Keratinocyte (primary cell): ENCODE results near the gene BRIP1. TPM values are rescaled to one million over a fixed set of nuclear protein-coding genes. Genes with fewer than 3 reads are reported as not detected.

Experiments used
- DNase-seq: peaks from one replicate; pipeline ENCODE4 v3.0.0-alpha.2; 2011; ENCODE audit warnings: low read depth, missing footprints, low spot score
- FAIRE-seq: peaks from 2 replicates; lab custom pipeline; 2011; peaks lifted over from hg19 to GRCh38; lab: Jason Lieb, UNC
- H2AFZ ChIP-seq: 2 replicates; pipeline ENCODE4 v1.6.0; 2012; ENCODE audit warnings: low read length, control low read depth, inconsistent platforms; ENCODE audit not compliant: control insufficient read depth
- H3K27ac ChIP-seq: 2 replicates; pipeline ENCODE4 v1.5.1; 2011; ENCODE audit warnings: low read length; ENCODE audit not compliant: control insufficient read depth, insufficient read depth
- H3K27me3 ChIP-seq: 3 replicates; pipeline ENCODE4 v1.6.0; 2011; ENCODE audit warnings: low read length; ENCODE audit not compliant: control insufficient read depth, insufficient read depth; ENCODE audit errors: extremely low read depth
- H3K36me3 ChIP-seq, 2 experiments: 2 replicates in 1 of 2; 3 replicates in 1 of 2; pipeline ENCODE4 v1.5.1; 2011; ENCODE audit warnings: low read length in 2 of 2, mild to moderate bottlenecking in 1 of 2; ENCODE audit not compliant: control insufficient read depth in 2 of 2, insufficient read depth in 2 of 2; ENCODE audit errors: extremely low read depth in 1 of 2
- H3K4me1 ChIP-seq: 3 replicates; pipeline ENCODE4 v1.5.1; 2011; ENCODE audit warnings: low read length; ENCODE audit not compliant: control insufficient read depth, insufficient read depth; ENCODE audit errors: extremely low read depth
- H3K4me2 ChIP-seq: 3 replicates; pipeline ENCODE4 v1.6.0; 2011; ENCODE audit warnings: low read depth, low read length; ENCODE audit not compliant: control insufficient read depth, insufficient read depth; ENCODE audit errors: extremely low read depth
- H3K4me3 ChIP-seq, 3 experiments: fragments of 200-600 bp in 1 of 3; sonication (generic) in 1 of 3; 2 replicates in 2 of 3; 3 replicates in 1 of 3; pipeline ENCODE4 v1.5.1; 2011 to 2016; ENCODE audit warnings: low read length in 3 of 3, mild to moderate bottlenecking in 3 of 3, control low read depth in 2 of 3, inconsistent platforms in 1 of 3, low read depth in 1 of 3, mixed read lengths in 1 of 3, mixed run types in 1 of 3, moderate library complexity in 1 of 3; ENCODE audit not compliant: control insufficient read depth in 2 of 3, insufficient read depth in 2 of 3; ENCODE audit errors: extremely low read depth in 1 of 3
- H3K79me2 ChIP-seq: 2 replicates; pipeline ENCODE4 v1.6.0; 2012; ENCODE audit warnings: low read length; ENCODE audit not compliant: control insufficient read depth, insufficient read depth
- H3K9ac ChIP-seq: 3 replicates; pipeline ENCODE4 v1.6.0; 2011; ENCODE audit warnings: low read length; ENCODE audit not compliant: control insufficient read depth, insufficient read depth; ENCODE audit errors: extremely low read depth
- H3K9me1 ChIP-seq: 3 replicates; pipeline ENCODE4 v1.6.0; 2011; ENCODE audit warnings: low read length; ENCODE audit not compliant: control insufficient read depth, insufficient read depth; ENCODE audit errors: extremely low read depth
- H3K9me3 ChIP-seq: 2 replicates; pipeline ENCODE4 v1.5.1; 2012; ENCODE audit warnings: low read depth, low read length; ENCODE audit not compliant: control insufficient read depth
- H4K20me1 ChIP-seq: 3 replicates; pipeline ENCODE4 v1.6.0; 2011; ENCODE audit warnings: low read length; ENCODE audit not compliant: control insufficient read depth, insufficient read depth; ENCODE audit errors: extremely low read depth
- EZH2 ChIP-seq: IDR thresholded peaks from one replicate; pipeline ENCODE4 v1.6.1; 2012; ENCODE audit warnings: inconsistent platforms, mild to moderate bottlenecking, low read length, moderate library complexity
- dilution Hi-C: fragments of 300-500 bp; cut with MboI; formaldehyde crosslinking; loops from one replicate; pipeline ENCODE4 v1.7.0; 2020; ENCODE audit warnings: low sequenced_read_pairs; ENCODE audit not compliant: extremely low pct_ligation_motif_present
- polyA plus RNA-seq, 5 experiments: library from polyadenylated mRNA; depleted of rRNA in 3 of 5; stranded (reverse) in 3 of 5; stranded (forward) in 1 of 5; unstranded in 1 of 5; fragments of >200 nt; gene quantifications; 1 replicate in 1 of 5; 2 replicates in 3 of 5; 3 replicates in 1 of 5; pipeline versions ENCODE4 v1.2.1 to v1.2.3, GENCODE V29; 2011 to 2012; ENCODE audit warnings: missing spikeins in 2 of 5, low read depth in 1 of 5, low replicate concordance in 1 of 5
- TF ChIP-seq, protein P1 (sequence below), 3 experiments: IDR thresholded peaks in 1 of 3; conservative IDR thresholded peaks in 1 of 3; optimal IDR thresholded peaks in 1 of 3; 2 replicates in 2 of 3; 3 replicates in 1 of 3; pipeline versions ENCODE3 to v1.5.1; 2011; ENCODE audit warnings: low read length in 3 of 3, mild to moderate bottlenecking in 3 of 3, moderate library complexity in 2 of 3, control low read depth in 1 of 3, inconsistent platforms in 1 of 3; ENCODE audit not compliant: insufficient read depth in 2 of 3; ENCODE audit errors: extremely low read depth in 1 of 3

BRIP1 gene
- polyA plus RNA-seq, 1 donor (not counting 4 experiments of a cell fraction or from before 2014, with no cell fraction given), result 4.0 TPM

- Histone ChIP-seq H3K4me2 (no peak overlapping the region), H3K9ac (no peak overlapping the region), H3K27ac (no peak overlapping the region), H3K4me1 (no peaks in the 10 kb centered on the region), H3K9me1 (no peaks in the 10 kb centered on the region), H2AFZ (no peak overlapping the region), H3K27me3 (no peaks in the 10 kb centered on the region), H4K20me1 (no peaks in the 10 kb centered on the region), H3K4me3 (no peak overlapping the region), H3K79me2 (no peaks in the 10 kb centered on the region), H3K36me3 (no peaks in the 10 kb centered on the region), H3K9me3 (no peaks in the 10 kb centered on the region)
- dilution Hi-C loops, result no loop called here
- no peak for TF ChIP-seq EZH2
- TF ChIP-seq, protein P1, sequence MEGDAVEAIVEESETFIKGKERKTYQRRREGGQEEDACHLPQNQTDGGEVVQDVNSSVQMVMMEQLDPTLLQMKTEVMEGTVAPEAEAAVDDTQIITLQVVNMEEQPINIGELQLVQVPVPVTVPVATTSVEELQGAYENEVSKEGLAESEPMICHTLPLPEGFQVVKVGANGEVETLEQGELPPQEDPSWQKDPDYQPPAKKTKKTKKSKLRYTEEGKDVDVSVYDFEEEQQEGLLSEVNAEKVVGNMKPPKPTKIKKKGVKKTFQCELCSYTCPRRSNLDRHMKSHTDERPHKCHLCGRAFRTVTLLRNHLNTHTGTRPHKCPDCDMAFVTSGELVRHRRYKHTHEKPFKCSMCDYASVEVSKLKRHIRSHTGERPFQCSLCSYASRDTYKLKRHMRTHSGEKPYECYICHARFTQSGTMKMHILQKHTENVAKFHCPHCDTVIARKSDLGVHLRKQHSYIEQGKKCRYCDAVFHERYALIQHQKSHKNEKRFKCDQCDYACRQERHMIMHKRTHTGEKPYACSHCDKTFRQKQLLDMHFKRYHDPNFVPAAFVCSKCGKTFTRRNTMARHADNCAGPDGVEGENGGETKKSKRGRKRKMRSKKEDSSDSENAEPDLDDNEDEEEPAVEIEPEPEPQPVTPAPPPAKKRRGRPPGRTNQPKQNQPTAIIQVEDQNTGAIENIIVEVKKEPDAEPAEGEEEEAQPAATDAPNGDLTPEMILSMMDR (optimal IDR thresholded peaks at IDR 0.05 in 1 of 3, IDR thresholded peaks at IDR 0.05 in 1 of 3, conservative IDR thresholded peaks at IDR 0.05 in 1 of 3; ENCODE audit: extremely low read depth in 1 of 3, insufficient read depth in 2 of 3, low read length in 3 of 3), result no peak
- DNase-seq (no peak), FAIRE-seq (no peak)
Measured at GRCh38 chr17:61718022-61718421, 145.3 kb downstream of the BRIP1 start.

GRCh38 chr17:61717352-61717751, 146.0 kb downstream of the BRIP1 start:
- Histone ChIP-seq H2AFZ (no peak overlapping the region), H3K9me3 (no peaks in the 10 kb centered on the region), H3K9ac (no peak overlapping the region), H3K4me1 (no peaks in the 10 kb centered on the region), H3K79me2 (no peaks in the 10 kb centered on the region), H3K4me2 (no peak overlapping the region), H3K27me3 (no peaks in the 10 kb centered on the region), H3K27ac (no peak overlapping the region), H3K4me3 (no peak overlapping the region), H3K9me1 (no peaks in the 10 kb centered on the region), H4K20me1 (no peaks in the 10 kb centered on the region), H3K36me3 (no peaks in the 10 kb centered on the region)
- DNase-seq (no peak), FAIRE-seq (no peak)
- TF ChIP-seq EZH2, result no peak
- TF ChIP-seq, protein P1 (optimal IDR thresholded peaks at IDR 0.05 in 1 of 3, IDR thresholded peaks at IDR 0.05 in 1 of 3, conservative IDR thresholded peaks at IDR 0.05 in 1 of 3; ENCODE audit: extremely low read depth in 1 of 3, insufficient read depth in 2 of 3, low read length in 3 of 3), result no peak
- dilution Hi-C loops, result no loop called here
